Neuronal stem cell (in vitro differentiated cells): ENCODE data around the gene PTX4.

ENCODE experiments used
- DNase-seq: peaks from one replicate; pipeline ENCODE4 v3.0.0-alpha.2; 2013; ENCODE audit warnings: low spot score
- H2AFZ ChIP-seq: one replicate; pipeline ENCODE4 v1.6.1; 2013; ENCODE audit warnings: mild to moderate bottlenecking, low read length, inconsistent platforms
- H2AK5ac ChIP-seq: 2 replicates; pipeline ENCODE4 v1.6.1; 2013; ENCODE audit warnings: low read depth, mild to moderate bottlenecking, inconsistent platforms, low read length, moderate library complexity, mixed read lengths
- H2BK120ac ChIP-seq: 2 replicates; pipeline ENCODE4 v1.6.1; 2013; ENCODE audit warnings: low read depth, mild to moderate bottlenecking, inconsistent platforms, low read length, moderate library complexity, mixed read lengths
- H2BK12ac ChIP-seq: one replicate; pipeline ENCODE4 v1.6.1; 2013; ENCODE audit warnings: low read length, inconsistent platforms
- H2BK15ac ChIP-seq: 2 replicates; pipeline ENCODE4 v1.6.1; 2013; ENCODE audit warnings: mild to moderate bottlenecking, low read length, inconsistent platforms, mixed read lengths
- H2BK5ac ChIP-seq: one replicate; pipeline ENCODE4 v1.6.1; 2013; ENCODE audit warnings: inconsistent platforms, mild to moderate bottlenecking, low read length, moderate library complexity
- H3K14ac ChIP-seq: one replicate; pipeline ENCODE4 v1.6.1; 2013; ENCODE audit warnings: low read length, inconsistent platforms
- H3K18ac ChIP-seq: 2 replicates; pipeline ENCODE4 v1.6.1; 2013; ENCODE audit warnings: low read length, inconsistent platforms
- H3K23ac ChIP-seq: 2 replicates; pipeline ENCODE4 v1.6.1; 2013; ENCODE audit warnings: low read depth, mild to moderate bottlenecking, mixed read lengths, low read length, inconsistent platforms; ENCODE audit not compliant: poor library complexity
- H3K27ac ChIP-seq: replicated peaks from 3 replicates; pipeline ENCODE4 v1.5.1; 2013; ENCODE audit warnings: low read length, inconsistent platforms
- H3K27me3 ChIP-seq, 3 experiments: 2 replicates each; pipeline ENCODE4 v1.6.1; 2013; ENCODE audit warnings: low read length in 3 of 3, mild to moderate bottlenecking in 2 of 3, inconsistent platforms in 1 of 3, low read depth in 1 of 3, mixed read lengths in 1 of 3, moderate library complexity in 1 of 3; ENCODE audit not compliant: control insufficient read depth in 3 of 3, insufficient read depth in 3 of 3
- H3K36me3 ChIP-seq, 2 donors: replicated peaks in 1 of 2; 2 replicates each; pipeline ENCODE4 v1.6.1; 2013; ENCODE audit warnings: low read length in 2 of 2; ENCODE audit not compliant: control insufficient read depth in 2 of 2, insufficient read depth in 2 of 2
- H3K4ac ChIP-seq: 2 replicates; pipeline ENCODE4 v1.6.1; 2013; ENCODE audit warnings: inconsistent platforms, mild to moderate bottlenecking, low read length, moderate library complexity
- H3K4me1 ChIP-seq, 2 donors: 1 replicate in 1 of 2; 2 replicates in 1 of 2; pipeline ENCODE4 v1.6.1; 2013; ENCODE audit warnings: low read length in 2 of 2, low read depth in 1 of 2; ENCODE audit not compliant: control insufficient read depth in 2 of 2, insufficient read depth in 1 of 2
- H3K4me2 ChIP-seq: one replicate; pipeline ENCODE4 v1.6.1; 2013; ENCODE audit warnings: mild to moderate bottlenecking, low read length, inconsistent platforms; ENCODE audit not compliant: insufficient read depth, poor library complexity, severe bottlenecking
- H3K4me3 ChIP-seq, 2 donors: 2 replicates each; pipeline ENCODE4 v1.5.1; 2013; ENCODE audit warnings: low read length in 2 of 2, mild to moderate bottlenecking in 2 of 2, inconsistent platforms in 1 of 2, moderate library complexity in 1 of 2
- H3K79me1 ChIP-seq: one replicate; pipeline ENCODE4 v1.6.1; 2013; ENCODE audit warnings: low read depth, mild to moderate bottlenecking, inconsistent platforms, low read length, moderate library complexity
- H3K9ac ChIP-seq: one replicate; pipeline ENCODE4 v1.6.1; 2013; ENCODE audit warnings: mild to moderate bottlenecking, low read depth, low read length, inconsistent platforms; ENCODE audit not compliant: poor library complexity
- H3K9me3 ChIP-seq, 2 donors: replicated peaks in 1 of 2; 2 replicates each; pipeline versions ENCODE3 to v1.6.1; 2013; ENCODE audit warnings: low read length in 2 of 2, mild to moderate bottlenecking in 2 of 2, inconsistent platforms in 1 of 2, low read depth in 1 of 2, mixed read lengths in 1 of 2, moderate library complexity in 1 of 2; ENCODE audit not compliant: control insufficient read depth in 2 of 2, insufficient read depth in 1 of 2
- H4K8ac ChIP-seq: one replicate; pipeline ENCODE4 v1.6.1; 2013; ENCODE audit warnings: low read depth, mild to moderate bottlenecking, inconsistent platforms, low read length, moderate library complexity
- H4K91ac ChIP-seq: one replicate; pipeline ENCODE4 v1.6.1; 2013; ENCODE audit warnings: low read length, low read depth, mild to moderate bottlenecking, inconsistent platforms; ENCODE audit not compliant: poor library complexity
- WGBS, 2 donors: extraction: QIAGEN DNeasy Blood & Tissue Kit; methylation state at CpG; one replicate each; pipeline ENCODE4 v1.1.7; 2013; ENCODE audit warnings: missing lambda C conversion rate in 2 of 2, mixed read lengths in 1 of 2; ENCODE audit not compliant: insufficient read length in 2 of 2, insufficient replicate concordance in 1 of 2; ENCODE audit errors: extremely low coverage in 2 of 2; 5-methylcytosine and 5-hydroxymethylcytosine counted together

The PTX4 gene

GRCh38 chr16:1449201-1449788 is 39.4 kb downstream of the PTX4 start:
- H3K23ac ChIP-seq: no peak overlapping the region
- no peak overlapping the region for H3K9ac ChIP-seq
- H3K27ac ChIP-seq: no peak overlapping the region
- no peak overlapping the region for H2AFZ ChIP-seq
- no peak for DNase-seq
- no peak overlapping the region for H2AK5ac ChIP-seq
- no peak overlapping the region for H2BK12ac ChIP-seq
- H3K4ac ChIP-seq: no peak overlapping the region
- no peak overlapping the region for H3K18ac ChIP-seq
- H3K79me1 ChIP-seq: peaks cover 3% of the 10 kb centered on the region
- no peaks in the 10 kb centered on the region for H3K27me3 ChIP-seq
- H2BK120ac ChIP-seq: no peak overlapping the region
- no peak overlapping the region for H4K8ac ChIP-seq
- no peak overlapping the region for H3K4me2 ChIP-seq
- peak overlapping the region in 1 of 2 donors; percentile 65 for H3K4me3 ChIP-seq
- no peaks in the 10 kb centered on the region for H3K4me1 ChIP-seq
- H3K36me3 ChIP-seq: peaks cover 24 to 75% of the 10 kb centered on the region in 2 donors
- H4K91ac ChIP-seq: no peak overlapping the region
- H3K9me3 ChIP-seq: no peaks in the 10 kb centered on the region
- no peak overlapping the region for H3K14ac ChIP-seq
- H2BK5ac ChIP-seq: no peak overlapping the region
- WGBS, 2 donors: no CpG with 5 or more reads among the region's 25 CpGs
- no peak overlapping the region for H2BK15ac ChIP-seq

DNA sequence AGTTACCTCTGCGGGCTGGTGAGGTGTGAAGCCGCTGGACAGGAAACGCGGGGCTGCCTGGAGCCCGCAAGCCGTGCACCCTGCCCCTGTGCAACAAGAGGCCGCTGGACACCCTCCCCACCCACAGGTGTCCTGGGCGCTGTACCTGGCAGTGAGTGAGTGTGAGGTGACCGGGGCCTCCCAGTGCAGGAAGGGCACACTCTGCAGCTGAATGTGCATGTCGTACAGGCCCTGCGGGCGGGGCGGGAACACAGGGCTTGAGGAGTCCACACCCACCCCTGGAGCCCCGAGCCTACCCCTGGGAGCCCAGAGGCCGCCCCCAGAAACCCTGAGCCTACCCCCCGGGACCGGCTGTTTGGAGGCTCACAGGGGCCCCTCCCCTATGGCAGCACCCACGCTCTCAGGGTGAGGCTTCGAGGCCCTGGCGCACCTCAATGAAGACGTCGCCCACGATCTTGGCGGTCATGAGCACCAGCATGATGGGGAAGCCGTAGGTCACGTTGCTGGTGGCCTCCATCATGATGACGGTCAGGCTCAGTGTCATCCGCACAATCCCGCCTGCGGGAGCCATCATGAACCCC is 40.1 kb downstream of the PTX4 start:
- H3K4me2 ChIP-seq: no peak overlapping the region
- no peak overlapping the region for H3K9ac ChIP-seq
- H3K4me3 ChIP-seq: no peak overlapping the region
- peaks cover 3% of the 10 kb centered on the region for H3K79me1 ChIP-seq
- H2AFZ ChIP-seq: no peak overlapping the region
- H4K91ac ChIP-seq: no peak overlapping the region
- no peak for DNase-seq
- H3K27ac ChIP-seq: no peak overlapping the region
- no peaks in the 10 kb centered on the region for H3K4me1 ChIP-seq
- H3K36me3 ChIP-seq: peaks cover 21 to 69% of the 10 kb centered on the region in 2 donors
- no peak overlapping the region for H3K18ac ChIP-seq
- no peak overlapping the region for H2BK5ac ChIP-seq
- no peak overlapping the region for H3K4ac ChIP-seq
- H3K9me3 ChIP-seq: no peaks in the 10 kb centered on the region
- no peak overlapping the region for H4K8ac ChIP-seq
- H3K27me3 ChIP-seq: no peaks in the 10 kb centered on the region
- no peak overlapping the region for H2BK15ac ChIP-seq
- no peak overlapping the region for H3K14ac ChIP-seq
- no peak overlapping the region for H3K23ac ChIP-seq
- no peak overlapping the region for H2BK12ac ChIP-seq
- no peak overlapping the region for H2BK120ac ChIP-seq
- WGBS, 2 donors: no CpG with 5 or more reads among the region's 30 CpGs
- no peak overlapping the region for H2AK5ac ChIP-seq

- no peak overlapping the region for H3K4me2 ChIP-seq
- no peak overlapping the region for H3K14ac ChIP-seq
- no peak overlapping the region for H4K8ac ChIP-seq
- H3K18ac ChIP-seq: no peak overlapping the region
- no peak for DNase-seq
- H4K91ac ChIP-seq: no peak overlapping the region
- no peak overlapping the region for H2AK5ac ChIP-seq
- H2BK120ac ChIP-seq: no peak overlapping the region
- no peaks in the 10 kb centered on the region for H3K9me3 ChIP-seq
- no peaks in the 10 kb centered on the region for H3K27me3 ChIP-seq
- H3K36me3 ChIP-seq: peaks cover 18 to 63% of the 10 kb centered on the region in 2 donors
- no peak overlapping the region for H2AFZ ChIP-seq
- H3K27ac ChIP-seq: no peak overlapping the region
- H2BK5ac ChIP-seq: no peak overlapping the region
- no peak overlapping the region for H3K4ac ChIP-seq
- H3K9ac ChIP-seq: no peak overlapping the region
- peaks cover 3% of the 10 kb centered on the region for H3K79me1 ChIP-seq
- H2BK15ac ChIP-seq: no peak overlapping the region
- no CpG with 5 or more reads among the region's 11 CpGs for WGBS, 2 donors
- H3K23ac ChIP-seq: no peak overlapping the region
- no peak overlapping the region for H2BK12ac ChIP-seq
- no peaks in the 10 kb centered on the region for H3K4me1 ChIP-seq
- no peak overlapping the region for H3K4me3 ChIP-seq
Observed at GRCh38 chr16:1447965-1448364, 40.8 kb downstream of the PTX4 start.

GRCh38 chr16:1446296-1447080 is 42.3 kb downstream of the PTX4 start:
- Histone ChIP-seq H2BK15ac (no peak overlapping the region), H3K4me3 (no peak overlapping the region), H3K4ac (no peak overlapping the region), H2AFZ (no peak overlapping the region), H3K9me3 (no peaks in the 10 kb centered on the region), H2AK5ac (peak overlapping the region; percentile 14), H3K27me3 (no peaks in the 10 kb centered on the region), H3K79me1 (peaks cover 3% of the 10 kb centered on the region), H3K23ac (no peak overlapping the region), H3K36me3 (peaks cover 9 to 49% of the 10 kb centered on the region in 2 donors), H4K8ac (peak overlapping the region; percentile 17), H3K14ac (no peak overlapping the region), H2BK120ac (no peak overlapping the region), H3K4me2 (no peak overlapping the region), H3K4me1 (no peaks in the 10 kb centered on the region), H3K18ac (no peak overlapping the region), H3K9ac (peak overlapping the region; percentile 4), H2BK12ac (no peak overlapping the region), H2BK5ac (no peak overlapping the region), H4K91ac (no peak overlapping the region), H3K27ac (no peak overlapping the region)
- WGBS, 2 donors: no CpG with 5 or more reads among the region's 41 CpGs
- DNase-seq: no peak
